NCI-H2196 (cell line): ENCODE data around the gene MAPK14.

ENCODE experiments used
- DNase-seq: peaks from one replicate; lab custom pipeline; 2025; ENCODE audit not compliant: unreplicated experiment; lab: John Stamatoyannopoulos, UW

The MAPK14 gene

GRCh38 chr6:36034441-36034840 lies 6.8 kb downstream of the MAPK14 start:
- no peak for DNase-seq

DNA sequence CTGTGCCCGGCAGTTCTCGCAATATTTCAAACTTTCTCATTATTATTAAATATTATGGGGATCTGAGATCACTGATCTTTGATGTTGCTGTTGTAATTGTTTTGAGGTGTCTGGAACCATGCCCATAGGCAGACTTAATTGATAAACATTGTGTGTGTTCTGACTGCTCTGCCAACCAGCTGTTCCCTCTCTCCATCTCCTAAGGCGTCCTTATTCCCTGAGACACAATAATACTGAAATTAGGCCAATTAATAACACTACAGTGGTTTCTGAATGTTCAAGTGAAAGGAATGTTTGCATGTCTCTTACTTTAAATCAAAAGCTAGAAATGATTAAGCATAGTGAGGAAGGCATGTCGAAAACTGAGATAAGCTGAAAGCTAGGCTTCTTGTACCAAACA lies 7.6 kb downstream of the MAPK14 start:
- no peak for DNase-seq

- no peak for DNase-seq
These were observed 10.7 kb downstream of the MAPK14 start for GRCh38 chr6:36038120-36038876.

GRCh38 chr6:36039112-36039511 lies 11.5 kb downstream of the MAPK14 start:
- DNase-seq = peak; percentile 25

GRCh38 chr6:36040958-36041357 lies 13.3 kb downstream of the MAPK14 start:
- no peak for DNase-seq

DNA sequence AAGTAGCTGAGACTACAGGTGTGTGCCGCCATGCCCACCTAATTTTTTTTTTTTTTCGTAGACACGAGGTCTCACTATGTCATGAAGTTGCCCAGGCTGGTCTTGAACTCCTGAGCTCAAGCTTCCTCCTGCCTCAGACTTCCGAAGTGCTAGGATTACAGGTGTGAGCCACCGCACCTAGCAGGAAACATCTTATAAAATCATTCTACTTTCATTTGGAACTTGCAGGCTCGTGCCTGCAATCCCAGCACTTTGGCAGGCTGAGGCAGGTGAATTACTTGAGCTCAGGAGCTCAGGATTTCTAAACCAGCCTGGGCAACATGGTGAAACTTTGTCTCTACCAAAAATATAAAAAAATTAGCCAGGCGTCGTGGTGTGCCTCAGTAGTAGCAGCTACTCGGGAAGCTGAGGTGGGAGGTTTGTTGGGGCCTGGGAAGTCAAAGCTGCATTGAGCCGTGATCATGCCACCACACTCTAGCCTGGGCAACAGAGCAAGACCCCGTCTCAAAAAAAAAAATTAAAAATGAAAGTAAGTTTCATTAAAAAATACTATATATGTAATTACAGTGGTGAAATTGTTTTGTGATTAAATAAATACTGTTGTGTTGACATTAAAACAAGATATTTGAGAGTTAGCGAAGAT lies 15.1 kb downstream of the MAPK14 start:
- no peak for DNase-seq

DNA sequence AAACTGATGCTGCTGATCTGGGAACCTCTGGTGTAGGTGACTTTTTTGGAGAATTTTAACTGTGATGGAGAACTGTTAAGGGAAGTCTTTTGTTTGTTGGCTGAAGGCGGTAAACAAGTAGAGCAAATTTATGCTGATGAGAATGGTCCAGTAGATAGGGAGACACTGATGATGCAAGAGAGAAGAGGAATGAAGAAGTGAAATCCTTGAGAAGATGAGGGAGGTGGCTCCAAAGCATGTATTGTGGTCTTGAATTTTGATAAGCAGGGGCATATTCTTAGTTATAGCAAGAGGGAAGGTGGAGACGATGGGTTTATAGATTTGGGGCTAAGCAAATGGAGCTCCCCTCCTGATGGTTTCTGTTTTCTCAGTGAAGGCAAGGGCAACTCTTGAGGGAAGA lies 22.0 kb downstream of the MAPK14 start:
- DNase-seq = no peak

DNA sequence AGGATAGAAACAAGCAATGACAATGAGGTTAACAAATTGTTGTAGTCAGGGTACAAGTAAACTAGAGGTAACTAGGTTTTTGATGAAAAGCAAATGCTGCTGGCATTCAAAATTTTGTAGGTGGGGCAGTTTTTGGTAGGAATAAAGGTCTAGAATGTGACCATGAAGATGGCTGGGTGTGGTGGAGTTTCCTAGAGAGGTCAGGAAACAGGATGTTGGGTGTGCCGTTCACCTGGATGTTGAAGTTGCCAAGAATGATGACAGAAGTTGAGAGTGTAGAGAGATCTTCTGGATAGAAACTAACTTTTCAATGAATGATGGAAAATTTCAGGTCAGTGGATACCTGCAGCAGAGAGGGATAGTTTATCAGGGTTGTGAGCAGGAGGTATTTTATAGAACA lies 22.7 kb downstream of the MAPK14 start:
- no peak for DNase-seq

DNA sequence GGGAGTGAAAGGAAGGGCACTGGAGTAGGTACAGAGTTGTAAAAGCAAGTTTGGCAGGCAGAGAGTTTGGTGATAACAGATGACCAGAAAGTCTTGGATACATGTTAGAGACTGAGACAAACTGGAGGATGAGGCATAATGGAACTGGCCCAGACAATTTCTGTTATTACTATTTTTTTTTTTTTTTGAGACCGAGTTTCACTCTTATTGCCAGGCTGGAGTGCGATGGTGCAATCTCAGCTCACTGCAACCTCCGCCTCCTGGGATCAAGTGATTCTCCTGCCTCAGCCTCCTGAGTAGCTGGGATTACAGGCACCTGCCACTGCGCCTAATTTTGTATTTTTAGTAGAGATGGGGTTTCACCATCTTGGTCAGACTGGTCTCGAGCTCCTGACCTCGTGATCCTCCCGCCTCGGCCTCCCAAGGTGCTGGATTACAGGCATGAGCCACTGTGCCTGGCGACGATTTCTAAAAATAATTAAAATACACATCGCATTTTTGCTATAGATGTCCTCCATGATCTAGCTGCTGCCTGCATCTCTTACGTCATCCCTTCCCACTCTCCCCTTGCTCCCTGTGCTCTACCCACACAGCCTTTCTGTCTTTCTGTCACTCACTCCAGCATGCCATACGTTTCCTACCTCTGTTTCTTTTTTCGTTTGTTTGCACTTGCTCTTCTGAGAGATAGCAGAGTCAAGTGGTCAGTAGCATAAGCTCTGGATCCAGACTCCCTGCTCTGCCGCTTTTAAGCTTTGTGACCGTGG lies 23.5 kb downstream of the MAPK14 start:
- no peak for DNase-seq

DNA sequence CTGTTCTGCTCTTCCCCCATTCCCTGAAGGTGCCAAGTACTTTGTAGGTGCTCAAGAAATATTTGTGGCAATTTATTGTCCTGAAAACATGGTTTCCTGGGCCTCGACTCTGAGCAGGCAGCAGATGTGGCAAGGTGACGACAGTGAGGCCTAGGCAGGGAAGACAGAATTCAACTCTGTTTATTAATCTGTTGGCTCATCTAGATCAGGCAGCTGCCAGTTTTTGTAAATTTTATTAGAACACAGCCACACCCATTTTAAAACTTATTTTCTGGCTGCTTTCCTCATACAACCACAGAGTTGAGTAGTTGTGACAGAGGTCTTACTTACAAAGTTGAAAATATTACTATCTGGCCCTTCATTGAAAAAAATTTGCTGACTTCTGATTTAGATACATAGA lies 24.5 kb downstream of the MAPK14 start:
- DNase-seq = no peak

DNA sequence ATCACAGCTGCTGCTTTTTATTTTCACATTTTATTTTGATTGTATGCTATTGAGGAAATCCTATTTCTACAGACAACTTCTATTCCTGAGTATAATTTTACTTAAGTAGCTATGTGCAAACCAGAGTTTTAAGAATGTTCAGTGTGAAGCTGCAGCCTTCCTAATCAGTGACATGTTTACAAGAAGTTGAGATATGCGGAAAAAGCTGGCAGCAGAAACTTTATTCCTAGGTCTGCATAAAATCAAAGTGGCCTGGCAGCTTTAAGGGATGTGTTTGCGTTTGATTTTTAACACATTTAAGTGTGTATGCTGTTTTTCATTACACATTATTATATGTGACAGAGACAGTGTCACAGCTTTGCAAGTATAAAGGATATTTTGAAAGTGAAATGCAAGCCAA lies 26.3 kb downstream of the MAPK14 start:
- DNase-seq = no peak

DNA sequence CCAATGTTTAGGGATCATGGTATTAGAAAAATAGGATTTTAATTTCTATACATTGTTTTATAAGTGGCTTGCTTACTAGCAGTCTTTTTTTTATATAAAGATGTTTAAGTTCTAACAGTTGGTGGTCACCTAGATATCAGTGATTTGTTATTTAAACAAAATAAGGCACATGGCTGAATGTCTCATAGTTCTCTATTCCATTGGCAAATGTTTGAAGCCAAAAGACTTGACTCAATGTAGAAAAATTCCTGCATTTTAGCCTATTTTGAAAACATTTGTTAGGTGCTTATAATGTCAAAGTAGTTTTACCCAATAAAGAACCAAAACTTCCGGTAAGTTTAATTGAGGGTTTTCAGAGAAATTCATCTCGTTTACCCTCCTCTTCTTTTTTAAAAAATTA lies 26.8 kb downstream of the MAPK14 start:
- no peak for DNase-seq

GRCh38 chr6:36054956-36055355 lies 27.3 kb downstream of the MAPK14 start:
- DNase-seq = no peak

DNA sequence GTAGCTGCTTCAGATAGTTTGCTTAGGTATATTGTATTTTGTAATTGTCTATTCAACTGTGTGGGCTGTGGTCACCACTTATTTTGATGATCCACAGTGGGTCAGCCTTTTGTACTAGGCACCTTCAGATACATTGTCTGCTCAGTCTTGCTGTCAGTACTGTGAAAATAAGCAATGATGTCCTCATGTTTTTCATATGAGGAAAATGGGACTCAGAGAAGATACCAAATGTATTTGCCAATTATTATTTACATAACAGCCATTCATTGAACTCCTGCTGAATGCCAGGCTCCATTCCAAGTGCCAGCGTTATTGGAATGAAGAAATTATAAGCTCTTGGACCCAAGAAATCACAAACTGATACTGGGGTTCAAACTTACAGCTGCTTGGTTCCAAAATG lies 28.6 kb downstream of the MAPK14 start:
- DNase-seq = no peak

DNA sequence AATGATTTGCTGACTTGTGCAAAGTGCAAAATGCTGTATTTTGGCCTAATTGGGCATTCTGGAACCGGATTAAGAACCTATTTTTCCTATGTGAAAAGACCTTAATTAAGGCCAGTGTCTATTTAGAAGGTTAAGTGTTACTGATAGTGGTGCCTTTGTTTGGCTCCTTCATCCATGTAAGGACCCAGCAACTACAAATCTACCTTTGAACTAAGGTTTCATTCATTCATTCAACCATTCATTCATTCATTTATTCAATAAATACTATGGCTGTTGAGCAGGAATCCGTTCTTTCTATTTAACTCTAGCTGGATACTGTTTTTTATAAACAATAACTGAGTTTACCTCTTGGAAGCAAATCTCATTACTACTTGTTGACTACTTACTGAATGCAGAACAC lies 33.6 kb downstream of the MAPK14 start:
- DNase-seq = no peak

DNA sequence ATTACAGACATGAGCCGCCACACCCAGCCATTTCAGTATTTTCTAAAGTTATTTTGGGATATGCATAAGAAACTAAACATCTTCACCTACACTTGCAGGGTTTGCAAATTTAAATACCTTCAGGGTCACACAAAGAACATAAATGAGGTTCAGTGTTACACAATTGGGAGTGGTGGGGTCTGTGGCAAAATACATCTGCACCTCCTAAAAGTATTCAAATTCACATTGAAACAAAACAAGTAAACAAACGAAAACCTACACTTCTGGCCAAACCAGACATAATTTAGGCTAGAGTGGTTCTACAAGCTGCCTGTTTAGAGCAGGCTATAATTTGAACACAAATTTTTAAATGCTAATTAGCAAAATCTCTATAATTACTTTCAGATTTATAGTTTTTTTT lies 34.6 kb downstream of the MAPK14 start:
- no peak for DNase-seq

- DNase-seq = no peak
These were observed 35.9 kb downstream of the MAPK14 start for GRCh38 chr6:36063318-36064060.

GRCh38 chr6:36064770-36065396 lies 37.3 kb downstream of the MAPK14 start:
- no peak for DNase-seq

GRCh38 chr6:36065916-36066315 lies 38.3 kb downstream of the MAPK14 start:
- DNase-seq = no peak

GRCh38 chr6:36066817-36067216 lies 39.2 kb downstream of the MAPK14 start:
- DNase-seq = no peak
